Measurements from ENCODE around the gene MCM3.

DNA sequence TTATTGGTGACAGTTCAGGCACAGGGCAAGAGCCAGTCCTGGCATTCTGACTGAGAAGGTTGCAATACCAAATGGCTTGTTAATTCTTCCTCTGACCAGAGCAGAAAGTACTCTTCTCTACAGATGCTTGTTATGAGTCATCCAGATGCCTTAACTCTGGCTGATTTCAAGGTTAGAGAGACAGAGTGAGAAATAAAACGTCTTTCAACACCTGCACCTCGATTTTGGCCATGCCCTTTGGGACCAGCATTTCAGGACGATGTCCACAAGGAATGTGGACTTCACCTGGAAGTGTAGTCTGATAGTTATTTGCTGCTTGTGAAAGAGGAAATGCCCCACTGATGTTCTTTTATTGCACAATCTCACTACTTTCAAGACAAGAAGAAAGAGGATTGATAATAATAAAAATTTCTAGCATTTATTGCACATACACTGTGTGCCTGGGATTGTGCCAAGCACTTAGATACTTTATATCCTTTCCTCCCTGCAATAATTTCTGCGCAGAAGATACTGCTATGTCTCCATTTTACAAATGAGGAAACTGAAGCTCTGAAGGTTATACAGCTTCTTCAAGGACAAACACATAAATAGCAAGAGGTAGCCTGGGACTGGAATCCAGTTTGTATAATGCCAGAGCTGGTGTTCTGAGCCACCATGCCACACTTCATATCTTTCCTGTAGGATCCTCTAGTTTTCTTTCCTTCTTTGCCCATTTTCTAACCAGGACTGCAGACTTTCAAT, 33.5 kb upstream of the MCM3 start:
- TF ChIP-seq, protein P1, sequence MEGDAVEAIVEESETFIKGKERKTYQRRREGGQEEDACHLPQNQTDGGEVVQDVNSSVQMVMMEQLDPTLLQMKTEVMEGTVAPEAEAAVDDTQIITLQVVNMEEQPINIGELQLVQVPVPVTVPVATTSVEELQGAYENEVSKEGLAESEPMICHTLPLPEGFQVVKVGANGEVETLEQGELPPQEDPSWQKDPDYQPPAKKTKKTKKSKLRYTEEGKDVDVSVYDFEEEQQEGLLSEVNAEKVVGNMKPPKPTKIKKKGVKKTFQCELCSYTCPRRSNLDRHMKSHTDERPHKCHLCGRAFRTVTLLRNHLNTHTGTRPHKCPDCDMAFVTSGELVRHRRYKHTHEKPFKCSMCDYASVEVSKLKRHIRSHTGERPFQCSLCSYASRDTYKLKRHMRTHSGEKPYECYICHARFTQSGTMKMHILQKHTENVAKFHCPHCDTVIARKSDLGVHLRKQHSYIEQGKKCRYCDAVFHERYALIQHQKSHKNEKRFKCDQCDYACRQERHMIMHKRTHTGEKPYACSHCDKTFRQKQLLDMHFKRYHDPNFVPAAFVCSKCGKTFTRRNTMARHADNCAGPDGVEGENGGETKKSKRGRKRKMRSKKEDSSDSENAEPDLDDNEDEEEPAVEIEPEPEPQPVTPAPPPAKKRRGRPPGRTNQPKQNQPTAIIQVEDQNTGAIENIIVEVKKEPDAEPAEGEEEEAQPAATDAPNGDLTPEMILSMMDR (IDR thresholded peaks at IDR 0.05): no peak
- TF ChIP-seq POLR2A (IDR thresholded peaks at IDR 0.05): no peak
